ENCODE measurements around the gene SEL1L2.
A peak's percentile ranks its signal among the peaks of the same experiment; 100 is the strongest.

Gene SEL1L2

GRCh38 chr20:13851279-13851678, 139.1 kb downstream of the SEL1L2 start:
- H3K4me3 ChIP-seq (ENCODE audit: low read length), result no peak overlapping the region
- no peak for TF ChIP-seq CTCF (IDR thresholded peaks at IDR 0.05; ENCODE audit: insufficient read depth, low read depth, low read length, missing control alignments)
- DNase-seq (ENCODE audit: low read depth), result no peak

- no peak for TF ChIP-seq CTCF (IDR thresholded peaks at IDR 0.05; ENCODE audit: insufficient read depth, low read depth, low read length, missing control alignments)
- DNase-seq (ENCODE audit: low read depth), result no peak
- no peak overlapping the region for H3K4me3 ChIP-seq (ENCODE audit: low read length)
These were observed 146.1 kb downstream of the SEL1L2 start for GRCh38 chr20:13844296-13844695.

- no peak for TF ChIP-seq CTCF (IDR thresholded peaks at IDR 0.05; ENCODE audit: insufficient read depth, low read depth, low read length, missing control alignments)
- DNase-seq (ENCODE audit: low read depth), result no peak
- no peak overlapping the region for H3K4me3 ChIP-seq (ENCODE audit: low read length)
These were observed 149.2 kb downstream of the SEL1L2 start for GRCh38 chr20:13841206-13841605.

- DNase-seq (ENCODE audit: low read depth), result no peak
- no peak for TF ChIP-seq CTCF (IDR thresholded peaks at IDR 0.05; ENCODE audit: insufficient read depth, low read depth, low read length, missing control alignments)
- no peak overlapping the region for H3K4me3 ChIP-seq (ENCODE audit: low read length)
These were observed 150.3 kb downstream of the SEL1L2 start for GRCh38 chr20:13840093-13840465.

- H3K4me3 ChIP-seq (ENCODE audit: low read length), result no peak overlapping the region
- peak; percentile 16 for DNase-seq (ENCODE audit: low read depth)
- TF ChIP-seq CTCF (IDR thresholded peaks at IDR 0.05; ENCODE audit: insufficient read depth, low read depth, low read length, missing control alignments), result no peak
These were observed 150.9 kb downstream of the SEL1L2 start for GRCh38 chr20:13839421-13840092.

GRCh38 chr20:13838664-13839063, 151.8 kb downstream of the SEL1L2 start:
- TF ChIP-seq CTCF (IDR thresholded peaks at IDR 0.05; ENCODE audit: insufficient read depth, low read depth, low read length, missing control alignments), result no peak
- DNase-seq (ENCODE audit: low read depth), result no peak
- H3K4me3 ChIP-seq (ENCODE audit: low read length), result no peak overlapping the region

GRCh38 chr20:13831476-13831875, 158.9 kb downstream of the SEL1L2 start:
- DNase-seq (ENCODE audit: low read depth), result no peak

More at GRCh38 chr20:13831476-13831875, 158.9 kb downstream of the SEL1L2 start:
- H3K4me3 ChIP-seq (ENCODE audit: low read length), result no peak overlapping the region
- no peak for TF ChIP-seq CTCF (IDR thresholded peaks at IDR 0.05; ENCODE audit: insufficient read depth, low read depth, low read length, missing control alignments)
